ENCODE data around the gene OSBP2.

- TF ChIP-seq GATA3 (IDR thresholded peaks at IDR 0.05; ENCODE audit: low read depth, low read length) (no peak), GATA2 (IDR thresholded peaks at IDR 0.05; ENCODE audit: low read depth, low read length) (no peak)
These were observed 232.0 kb downstream of the OSBP2 start for GRCh38 chr22:30926706-30927105.
